NOMO-1 (cell line): ENCODE results near the gene C4BPB.
A peak's percentile ranks its signal among the peaks of the same experiment; 100 is the strongest.

Experiments
- DNase-seq, 2 experiments: peaks; one replicate each; lab custom pipeline; 2025; ENCODE audit not compliant: unreplicated experiment in 2 of 2; lab: John Stamatoyannopoulos, UW

The C4BPB gene

DNA sequence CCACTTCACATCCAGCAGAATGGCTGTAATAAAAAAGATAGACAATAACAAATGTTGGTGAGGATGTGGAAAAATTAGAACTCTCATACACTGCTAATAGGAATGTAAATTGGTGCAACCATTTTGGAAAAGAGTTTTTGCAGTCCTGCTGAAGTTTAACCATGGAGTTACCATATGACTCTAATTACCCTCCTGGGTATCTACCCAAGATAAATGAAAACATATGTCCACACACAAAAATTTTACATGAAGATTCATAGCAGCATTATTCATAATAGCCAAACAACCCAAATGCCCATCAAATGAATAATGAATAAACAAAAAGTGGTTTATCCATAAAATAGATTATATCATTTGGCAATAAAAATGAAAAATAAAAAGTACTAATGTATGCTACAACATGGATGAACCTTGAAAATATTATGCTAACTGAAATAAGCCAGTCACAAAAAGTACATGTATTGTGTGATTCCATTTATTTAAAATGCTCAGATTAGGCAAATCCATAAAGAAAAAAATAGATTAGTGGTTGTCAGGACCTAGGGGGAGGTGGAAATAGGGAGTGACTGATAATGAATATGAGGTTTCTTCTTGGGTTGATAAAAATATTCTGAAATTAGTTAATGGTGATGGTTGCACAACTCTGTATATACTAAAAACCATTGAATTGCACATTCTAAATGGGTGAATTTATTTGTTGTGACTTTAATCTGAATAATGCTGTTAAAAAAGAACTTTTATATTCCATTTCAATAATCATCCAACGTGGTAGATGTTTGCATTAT is 41.8 kb downstream of the C4BPB start:
- DNase-seq: no peak

DNA sequence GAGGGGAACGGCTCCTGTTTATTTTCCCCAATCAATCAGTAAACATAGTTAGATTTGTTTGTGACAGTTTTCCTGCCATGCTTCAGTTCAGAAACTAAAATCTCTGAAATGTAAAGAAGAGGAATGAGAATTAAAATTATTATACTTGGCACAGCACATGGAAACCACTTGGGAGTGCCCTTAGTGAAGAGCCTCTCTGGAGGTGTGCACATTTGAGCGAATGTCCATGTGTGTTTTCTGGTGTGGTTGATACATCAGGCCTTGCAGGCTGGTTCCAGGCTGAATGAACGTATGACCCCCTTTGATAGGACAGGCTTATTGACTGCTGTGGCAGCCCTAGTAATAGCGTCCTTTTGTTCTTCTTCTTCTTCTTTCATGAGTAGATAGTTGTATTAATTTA is 42.5 kb downstream of the C4BPB start:
- DNase-seq: no peak

DNA sequence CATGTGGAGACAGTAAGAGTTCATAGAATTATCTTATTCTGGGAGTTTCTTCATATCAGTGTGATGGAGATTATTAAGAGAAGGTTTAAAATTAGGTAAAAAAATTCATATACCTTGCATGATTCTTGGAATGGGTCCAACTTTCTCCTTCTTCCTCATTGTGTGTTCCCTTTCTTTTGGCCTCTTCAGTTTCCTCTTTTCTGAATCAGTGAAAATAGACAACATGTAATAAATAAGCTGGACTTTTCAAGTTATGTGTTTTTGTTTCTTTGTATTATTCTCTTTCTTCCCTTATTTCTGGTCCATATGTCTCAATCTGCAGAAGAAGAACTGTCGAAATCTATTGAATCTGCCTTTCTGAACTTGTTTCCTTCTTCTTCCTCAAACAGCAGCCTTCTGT is 45.9 kb downstream of the C4BPB start:
- peak; percentile 9 to 80 for DNase-seq

DNA sequence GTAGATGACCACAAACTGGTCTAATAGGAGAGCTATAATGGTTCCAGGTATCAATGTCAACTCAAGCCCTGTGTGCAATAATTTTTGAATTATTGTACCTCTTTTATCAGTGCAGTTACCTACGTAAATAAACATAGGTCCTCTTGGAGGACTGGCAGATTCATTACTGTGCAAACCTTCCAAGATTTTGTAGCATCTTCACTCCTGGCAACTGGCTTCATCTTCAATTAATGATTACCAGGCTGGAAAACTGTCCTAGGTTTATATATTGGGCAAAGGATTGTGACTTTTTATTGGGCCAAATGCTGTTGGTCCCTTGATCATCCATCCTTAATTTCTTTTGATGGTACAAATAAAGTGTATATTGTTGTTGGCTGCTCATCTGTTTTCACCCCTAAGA is 51.0 kb downstream of the C4BPB start:
- no peak for DNase-seq

DNA sequence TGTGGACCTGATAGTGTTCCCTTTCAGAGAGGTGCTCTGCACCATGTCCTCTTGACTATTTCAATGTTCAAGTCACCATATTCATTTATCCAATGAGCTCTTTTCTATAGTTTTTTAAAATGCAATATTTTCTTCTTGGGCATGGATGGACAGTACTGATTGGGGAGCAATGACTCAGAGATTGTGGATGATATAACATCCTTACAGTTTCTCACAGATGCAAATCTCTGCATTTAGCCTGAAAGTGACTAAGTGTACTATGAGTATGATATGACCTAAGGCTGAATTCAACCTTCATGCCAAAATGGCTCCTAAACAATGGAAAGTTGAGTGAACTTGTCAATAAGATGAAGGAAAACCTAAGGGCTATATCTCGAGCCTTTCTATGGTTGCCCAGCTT is 51.9 kb downstream of the C4BPB start:
- DNase-seq: no peak

DNA sequence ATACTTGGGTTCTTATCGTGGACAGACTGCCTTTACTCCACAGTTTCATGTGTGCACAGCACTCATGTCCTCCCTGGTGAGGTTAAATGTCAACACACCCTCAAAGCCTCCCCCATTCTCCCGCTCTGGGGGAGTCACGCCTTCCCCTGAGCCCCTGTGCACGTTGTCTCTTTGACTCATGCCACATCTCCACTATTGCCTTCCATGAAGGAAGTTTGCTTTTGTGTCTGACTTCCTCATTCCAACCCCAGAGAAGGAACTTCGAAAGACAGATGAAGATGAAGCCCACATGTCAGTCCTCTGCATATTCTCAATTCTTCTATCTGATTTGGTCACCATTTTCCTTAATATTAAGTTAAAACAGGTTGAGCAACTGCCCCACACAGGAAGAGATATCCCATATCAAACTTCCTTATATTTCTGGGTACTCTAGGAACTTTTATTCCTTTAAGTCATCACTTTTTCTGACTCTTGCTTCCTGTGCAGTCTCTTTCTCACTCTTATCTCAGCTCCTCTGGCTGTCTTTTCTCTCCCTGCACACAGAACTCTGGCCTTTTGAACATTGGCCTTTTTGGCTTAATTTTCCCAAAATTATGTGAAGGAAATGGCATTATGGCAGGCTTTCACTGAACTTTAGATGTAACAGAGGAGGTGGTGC is 56.9 kb downstream of the C4BPB start:
- peak; percentile 33 to 60 for DNase-seq
